Keratinocyte (primary cell): ENCODE data around the gene ITGB2.

ENCODE experiments used
- EZH2 ChIP-seq: IDR thresholded peaks from one replicate; pipeline ENCODE4 v1.6.1; 2012; ENCODE audit warnings: inconsistent platforms, mild to moderate bottlenecking, low read length, moderate library complexity
- TF ChIP-seq, protein P1 (sequence below), 3 experiments: IDR thresholded peaks in 1 of 3; conservative IDR thresholded peaks in 1 of 3; optimal IDR thresholded peaks in 1 of 3; 2 replicates in 2 of 3; 3 replicates in 1 of 3; pipeline versions ENCODE3 to v1.5.1; 2011; ENCODE audit warnings: low read length in 3 of 3, mild to moderate bottlenecking in 3 of 3, moderate library complexity in 2 of 3, control low read depth in 1 of 3, inconsistent platforms in 1 of 3; ENCODE audit not compliant: insufficient read depth in 2 of 3; ENCODE audit errors: extremely low read depth in 1 of 3

DNA sequence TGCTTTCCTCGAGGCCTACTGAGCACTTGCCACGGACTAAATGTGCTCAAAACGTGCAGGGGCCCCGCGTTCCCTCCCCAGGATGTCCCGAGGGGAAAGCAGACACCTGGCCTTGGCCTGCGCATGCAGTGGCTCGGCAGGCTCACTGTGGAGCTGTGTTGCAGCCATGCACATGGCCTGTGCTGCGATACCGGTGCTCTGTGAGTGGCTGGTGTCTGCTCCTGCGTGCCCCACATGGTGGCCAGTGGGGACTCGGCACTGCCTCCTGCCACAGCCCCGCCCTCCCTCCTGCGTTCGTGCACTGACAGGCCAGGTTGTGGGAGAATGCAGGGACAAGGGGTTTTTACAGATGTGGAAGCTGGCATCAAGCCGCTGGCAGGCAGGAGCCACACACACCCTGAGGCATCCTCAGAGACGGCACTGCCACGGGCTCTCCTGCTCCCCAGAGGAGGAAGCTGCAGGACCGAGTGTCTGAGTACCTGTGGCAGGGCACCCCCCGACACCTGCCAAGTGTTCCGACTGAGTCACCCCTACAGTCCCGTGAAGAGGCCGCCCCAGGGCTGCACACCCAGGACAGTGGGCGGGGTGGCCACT, 30.3 kb downstream of the ITGB2 start:
- TF ChIP-seq, protein P1, sequence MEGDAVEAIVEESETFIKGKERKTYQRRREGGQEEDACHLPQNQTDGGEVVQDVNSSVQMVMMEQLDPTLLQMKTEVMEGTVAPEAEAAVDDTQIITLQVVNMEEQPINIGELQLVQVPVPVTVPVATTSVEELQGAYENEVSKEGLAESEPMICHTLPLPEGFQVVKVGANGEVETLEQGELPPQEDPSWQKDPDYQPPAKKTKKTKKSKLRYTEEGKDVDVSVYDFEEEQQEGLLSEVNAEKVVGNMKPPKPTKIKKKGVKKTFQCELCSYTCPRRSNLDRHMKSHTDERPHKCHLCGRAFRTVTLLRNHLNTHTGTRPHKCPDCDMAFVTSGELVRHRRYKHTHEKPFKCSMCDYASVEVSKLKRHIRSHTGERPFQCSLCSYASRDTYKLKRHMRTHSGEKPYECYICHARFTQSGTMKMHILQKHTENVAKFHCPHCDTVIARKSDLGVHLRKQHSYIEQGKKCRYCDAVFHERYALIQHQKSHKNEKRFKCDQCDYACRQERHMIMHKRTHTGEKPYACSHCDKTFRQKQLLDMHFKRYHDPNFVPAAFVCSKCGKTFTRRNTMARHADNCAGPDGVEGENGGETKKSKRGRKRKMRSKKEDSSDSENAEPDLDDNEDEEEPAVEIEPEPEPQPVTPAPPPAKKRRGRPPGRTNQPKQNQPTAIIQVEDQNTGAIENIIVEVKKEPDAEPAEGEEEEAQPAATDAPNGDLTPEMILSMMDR (optimal IDR thresholded peaks at IDR 0.05 in 1 of 3, IDR thresholded peaks at IDR 0.05 in 1 of 3, conservative IDR thresholded peaks at IDR 0.05 in 1 of 3; ENCODE audit: extremely low read depth in 1 of 3, insufficient read depth in 2 of 3, low read length in 3 of 3): no peak
- no peak for TF ChIP-seq EZH2
